Lower leg skin (tissue), 4 donors: Measurements from ENCODE around the gene F2RL1. TPM values are rescaled to one million over a fixed set of nuclear protein-coding genes. Genes with fewer than 3 reads are reported as not detected.
"Not testable (repeated sequence)": the region's sequence is repeated elsewhere in the genome, so short reads cannot be mapped to it uniquely, and the experiment has no call there.

Experiments
- DNase-seq, 2 donors: peaks; one replicate each; pipeline ENCODE4 v3.0.0-alpha.2; 2019; ENCODE audit warnings: low spot score in 2 of 2
- H3K4me3 ChIP-seq: fragments of 200-600 bp; sonication (generic); 2 replicates; pipeline ENCODE4 v1.5.1; 2017; ENCODE audit warnings: mild to moderate bottlenecking, low read depth; ENCODE audit not compliant: poor library complexity, severe bottlenecking
- POLR2A ChIP-seq, 2 donors: fragments of 450-650 bp; IDR thresholded peaks; one replicate each; pipeline ENCODE4 v1.6.1; 2016 to 2017; ENCODE audit warnings: antibody characterized with exemption in 2 of 2, mild to moderate bottlenecking in 1 of 2, moderate library complexity in 1 of 2
- WGBS, 2 donors: methylation state at CpG; one replicate each; pipeline ENCODE4 v1.1.5; 2018; 5-methylcytosine and 5-hydroxymethylcytosine counted together
- intact Hi-C: fragments of 100-400 bp; cut with DNase I; formaldehyde crosslinking; loops from one replicate; pipeline ENCODE4 v1.15.0; 2023; ENCODE audit warnings: low total_unique reads
- total RNA-seq, 4 donors: library from RNA; depleted of rRNA; stranded (reverse); fragments of >200 nt; gene quantifications; one replicate each; pipeline ENCODE4 v1.1.0, GENCODE V29; 2016
- TF ChIP-seq, protein P1 (sequence below), 3 donors: fragments of 450-650 bp; IDR thresholded peaks; one replicate each; pipeline ENCODE4 v1.5.1; 2016; ENCODE audit warnings: antibody characterized with exemption in 3 of 3, mild to moderate bottlenecking in 3 of 3, moderate library complexity in 2 of 3

Gene F2RL1
- total RNA-seq = 10 to 100 TPM; 58.1 to 87.1 (median 66.3) TPM

GRCh38 chr5:76818844-76819831 is at the start of gene F2RL1:
F2RL1 (plus strand) TSS chr5:76819030; CDS start chr5:76819183, 153 bp downstream.
- 2% methylated on average over 50 to 62 of the region's 72 CpGs for WGBS, 2 donors
- DNase-seq = peak; percentile 63 to 90
- intact Hi-C loops = no loop called here
- TF ChIP-seq, protein P1, sequence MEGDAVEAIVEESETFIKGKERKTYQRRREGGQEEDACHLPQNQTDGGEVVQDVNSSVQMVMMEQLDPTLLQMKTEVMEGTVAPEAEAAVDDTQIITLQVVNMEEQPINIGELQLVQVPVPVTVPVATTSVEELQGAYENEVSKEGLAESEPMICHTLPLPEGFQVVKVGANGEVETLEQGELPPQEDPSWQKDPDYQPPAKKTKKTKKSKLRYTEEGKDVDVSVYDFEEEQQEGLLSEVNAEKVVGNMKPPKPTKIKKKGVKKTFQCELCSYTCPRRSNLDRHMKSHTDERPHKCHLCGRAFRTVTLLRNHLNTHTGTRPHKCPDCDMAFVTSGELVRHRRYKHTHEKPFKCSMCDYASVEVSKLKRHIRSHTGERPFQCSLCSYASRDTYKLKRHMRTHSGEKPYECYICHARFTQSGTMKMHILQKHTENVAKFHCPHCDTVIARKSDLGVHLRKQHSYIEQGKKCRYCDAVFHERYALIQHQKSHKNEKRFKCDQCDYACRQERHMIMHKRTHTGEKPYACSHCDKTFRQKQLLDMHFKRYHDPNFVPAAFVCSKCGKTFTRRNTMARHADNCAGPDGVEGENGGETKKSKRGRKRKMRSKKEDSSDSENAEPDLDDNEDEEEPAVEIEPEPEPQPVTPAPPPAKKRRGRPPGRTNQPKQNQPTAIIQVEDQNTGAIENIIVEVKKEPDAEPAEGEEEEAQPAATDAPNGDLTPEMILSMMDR (IDR thresholded peaks at IDR 0.05) = no peak
- TF ChIP-seq POLR2A (IDR thresholded peaks at IDR 0.05) = no peak
- H3K4me3 ChIP-seq = peak within 1 kb of the TSS; percentile 49

DNA sequence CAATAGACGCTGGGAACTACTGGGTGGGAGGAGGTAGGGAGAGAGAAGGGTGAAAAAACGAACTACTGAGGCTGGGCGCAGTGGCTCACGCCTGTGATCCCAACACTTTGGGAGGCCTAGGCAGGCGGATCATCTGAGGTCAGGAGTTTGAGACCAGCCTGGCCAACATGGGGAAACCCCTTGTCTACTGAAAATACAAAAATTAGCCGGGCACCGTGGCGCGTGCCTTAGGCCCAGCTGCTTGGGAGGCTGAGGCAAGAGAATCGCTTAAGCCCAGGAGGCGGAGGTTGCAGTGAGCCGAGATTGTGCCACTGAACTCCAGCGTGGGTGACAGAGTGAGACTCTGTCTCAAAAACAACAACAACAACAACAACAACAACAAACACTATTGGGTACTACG is 47.8 kb upstream of the F2RL1 start:
- not testable (repeated sequence) for H3K4me3 ChIP-seq
- peak in 1 of 2 donors; percentile 68 for DNase-seq
- intact Hi-C loops = loop anchor here (5.0 kb wide), 1 partner anchor 169 kb away; no protein-coding TSS in a partner anchor
- 94% methylated on average over 14 of the region's 14 CpGs for WGBS, 2 donors

- TF ChIP-seq POLR2A (IDR thresholded peaks at IDR 0.05) = no peak
- TF ChIP-seq, protein P1 (IDR thresholded peaks at IDR 0.05) = no peak
- intact Hi-C loops = loop anchor here (5.0 kb wide), 1 partner anchor 170 kb away; no protein-coding TSS in a partner anchor
- no peak overlapping the region for H3K4me3 ChIP-seq
- 42 to 62% methylated on average over 3 of the region's 3 CpGs for WGBS, 2 donors
- peak in 1 of 2 donors; percentile 52 for DNase-seq
These were observed 47.0 kb upstream of the F2RL1 start for GRCh38 chr5:76771705-76772405.

DNA sequence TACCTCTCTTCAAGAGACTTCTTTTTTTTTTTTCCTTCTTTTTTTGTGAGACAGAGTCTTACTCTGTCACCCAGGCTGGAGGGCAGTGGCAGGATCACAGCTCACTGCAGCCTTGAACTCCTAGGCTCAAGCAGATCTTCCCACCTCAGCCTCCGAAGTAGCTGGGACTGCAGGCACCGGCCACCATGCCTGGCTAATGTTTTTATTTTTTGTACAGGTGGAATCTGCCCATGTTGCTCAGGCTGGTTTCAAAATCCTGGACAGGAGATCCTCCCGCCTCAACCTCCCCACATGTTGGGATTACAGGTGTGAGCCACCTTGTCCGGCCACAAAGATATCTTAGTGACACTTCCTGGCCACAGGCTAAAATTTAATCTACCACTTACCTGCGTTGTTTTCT is 42.9 kb upstream of the F2RL1 start:
- H3K4me3 ChIP-seq = no peak overlapping the region
- intact Hi-C loops = no loop called here
- DNase-seq = peak in 1 of 2 donors; percentile 20
- WGBS, 2 donors = 79 to 95% methylated on average over 5 of the region's 5 CpGs
- TF ChIP-seq POLR2A (IDR thresholded peaks at IDR 0.05) = no peak
- TF ChIP-seq, protein P1 (IDR thresholded peaks at IDR 0.05) = no peak

GRCh38 chr5:76776391-76776790 is 42.4 kb upstream of the F2RL1 start:
- no peak for DNase-seq
- 78 to 79% methylated on average over 2 of the region's 2 CpGs for WGBS, 2 donors
- intact Hi-C loops = no loop called here
- TF ChIP-seq POLR2A (IDR thresholded peaks at IDR 0.05) = no peak
- TF ChIP-seq, protein P1 (IDR thresholded peaks at IDR 0.05) = no peak
- no peak overlapping the region for H3K4me3 ChIP-seq

GRCh38 chr5:76780616-76781015 is 38.2 kb upstream of the F2RL1 start:
- H3K4me3 ChIP-seq, DNase-seq, intact Hi-C loops: not testable (repeated sequence)
- 95% methylated on average over 4 of the region's 4 CpGs for WGBS, 2 donors
